HG03066 (cell line): ENCODE measurements around the gene TEAD2.

ENCODE experiments used
- ATAC-seq: cut with Tn5 transposase; IDR thresholded peaks from one replicate; pipeline ENCODE4 v1.9.1; 2021; ENCODE audit warnings: low read depth; ENCODE audit not compliant: unreplicated experiment

TEAD2 gene

GRCh38 chr19:49362048-49362928, at the start of gene TEAD2:
Gene TEAD2, minus strand, starts transcription at chr19:49362416. Its CDS starts 2,341 bp downstream, at chr19:49360075.
- ATAC-seq = no peak

DNA sequence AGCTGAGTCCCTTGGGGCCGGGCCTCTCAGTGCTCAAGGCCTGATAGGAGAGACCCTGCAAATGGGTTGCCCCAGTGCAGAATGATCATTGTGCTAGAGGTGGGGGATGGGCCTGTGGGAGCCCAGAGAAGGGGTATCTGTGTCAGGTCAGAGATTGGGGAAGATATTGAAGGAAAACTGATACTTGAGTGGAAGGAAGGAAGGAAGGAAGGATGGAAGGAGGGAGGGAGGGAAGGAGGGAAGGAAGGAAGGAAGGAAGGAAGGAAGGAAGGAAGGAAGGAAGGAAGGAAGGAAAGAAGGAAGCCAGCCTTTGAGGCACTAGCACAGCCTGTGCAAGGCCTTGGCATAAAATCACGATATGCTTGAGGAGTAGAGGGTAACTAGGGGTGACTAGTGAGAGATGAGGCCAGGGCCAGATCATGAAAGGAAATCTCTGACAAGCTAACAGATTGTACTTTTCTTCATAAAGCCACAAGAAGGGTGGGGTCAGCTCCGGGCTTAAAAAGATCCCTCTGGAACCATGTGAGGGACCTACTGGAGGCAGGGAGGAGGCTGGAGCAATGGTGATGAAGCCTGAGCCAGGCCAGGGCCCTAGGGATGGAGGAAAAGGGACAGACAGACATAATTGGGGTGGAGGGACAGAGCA, 49.6 kb upstream of the TEAD2 start:
- ATAC-seq = no peak

DNA sequence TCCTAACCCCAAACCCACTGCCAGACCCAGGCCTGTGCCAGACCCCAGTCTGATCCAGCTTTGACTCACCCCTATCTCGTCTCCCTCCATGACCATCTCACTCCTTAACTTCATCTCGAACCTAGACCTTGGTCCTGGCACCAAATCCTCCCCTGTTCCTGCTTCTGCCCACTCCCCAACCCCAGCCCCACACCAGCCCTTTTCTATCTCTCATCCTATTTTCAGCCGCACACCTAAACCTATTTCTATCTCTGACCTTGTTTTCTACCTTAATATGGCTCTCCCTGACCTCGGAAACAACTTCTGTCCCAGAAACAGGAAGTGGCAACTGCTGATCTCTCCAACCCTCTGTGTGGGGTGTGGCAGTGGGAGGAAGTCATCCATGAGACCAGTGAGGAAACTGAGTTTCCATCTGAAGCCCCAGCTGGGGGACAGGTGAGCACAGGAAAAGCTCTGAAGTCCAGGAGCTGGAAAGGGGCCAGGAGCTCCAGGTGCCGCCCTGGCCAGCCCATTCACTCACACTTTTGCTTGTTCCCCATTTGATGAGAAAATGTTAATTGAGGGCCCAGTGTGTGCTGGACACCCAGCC, 47.3 kb upstream of the TEAD2 start:
- no peak for ATAC-seq

DNA sequence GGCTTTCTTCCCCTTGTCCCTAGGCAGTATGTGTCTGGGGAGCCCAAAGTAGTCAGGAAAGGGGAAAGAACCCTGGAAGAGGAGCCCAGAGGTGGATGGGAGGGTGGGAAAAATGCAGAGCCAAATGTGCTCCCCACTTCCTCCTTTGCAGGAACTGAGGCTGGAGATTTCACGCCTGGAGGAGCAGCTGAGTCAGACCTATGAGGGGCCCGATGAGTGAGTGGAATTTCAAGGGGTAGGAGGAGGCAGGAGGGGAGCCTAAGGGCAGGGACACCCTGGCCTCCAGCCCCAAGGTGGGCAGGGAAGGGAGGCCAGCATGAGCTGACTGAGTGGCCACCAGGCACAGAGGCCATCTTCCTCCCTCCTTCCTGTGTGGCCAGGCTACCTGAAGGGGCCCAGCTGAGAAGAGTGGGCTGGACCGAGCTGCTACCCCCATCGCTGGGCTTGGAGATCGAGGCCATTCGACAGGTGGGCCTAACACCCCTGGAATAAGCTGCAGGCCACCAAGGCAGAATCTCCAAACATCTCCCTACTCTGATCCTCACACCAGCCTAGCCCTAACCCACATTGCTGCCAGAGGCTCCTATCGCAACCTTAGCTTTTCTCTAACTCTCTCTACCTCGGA, 46.7 kb upstream of the TEAD2 start:
- no peak for ATAC-seq

GRCh38 chr19:49407482-49408015, 45.3 kb upstream of the TEAD2 start:
- ATAC-seq = no peak

DNA sequence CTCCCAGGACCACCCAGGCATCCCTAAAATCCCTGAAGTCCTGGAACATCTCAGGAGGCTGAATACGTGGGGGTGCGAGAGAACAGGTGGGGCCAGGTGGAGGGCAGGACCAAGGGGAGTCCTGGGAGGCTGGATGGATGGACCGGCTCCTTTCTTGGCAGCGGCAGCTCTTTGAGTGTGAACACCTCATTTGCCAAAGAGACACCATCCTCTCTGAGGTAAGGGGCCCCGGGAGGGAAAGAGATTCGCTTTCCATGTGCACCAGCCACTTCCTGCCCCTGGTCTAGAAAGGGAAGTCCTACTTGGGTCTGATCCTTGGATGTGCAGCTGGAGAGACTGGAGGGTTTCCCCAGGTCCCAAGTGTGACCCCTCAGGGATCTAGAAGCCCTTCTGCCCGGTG, 44.9 kb upstream of the TEAD2 start:
- no peak for ATAC-seq

DNA sequence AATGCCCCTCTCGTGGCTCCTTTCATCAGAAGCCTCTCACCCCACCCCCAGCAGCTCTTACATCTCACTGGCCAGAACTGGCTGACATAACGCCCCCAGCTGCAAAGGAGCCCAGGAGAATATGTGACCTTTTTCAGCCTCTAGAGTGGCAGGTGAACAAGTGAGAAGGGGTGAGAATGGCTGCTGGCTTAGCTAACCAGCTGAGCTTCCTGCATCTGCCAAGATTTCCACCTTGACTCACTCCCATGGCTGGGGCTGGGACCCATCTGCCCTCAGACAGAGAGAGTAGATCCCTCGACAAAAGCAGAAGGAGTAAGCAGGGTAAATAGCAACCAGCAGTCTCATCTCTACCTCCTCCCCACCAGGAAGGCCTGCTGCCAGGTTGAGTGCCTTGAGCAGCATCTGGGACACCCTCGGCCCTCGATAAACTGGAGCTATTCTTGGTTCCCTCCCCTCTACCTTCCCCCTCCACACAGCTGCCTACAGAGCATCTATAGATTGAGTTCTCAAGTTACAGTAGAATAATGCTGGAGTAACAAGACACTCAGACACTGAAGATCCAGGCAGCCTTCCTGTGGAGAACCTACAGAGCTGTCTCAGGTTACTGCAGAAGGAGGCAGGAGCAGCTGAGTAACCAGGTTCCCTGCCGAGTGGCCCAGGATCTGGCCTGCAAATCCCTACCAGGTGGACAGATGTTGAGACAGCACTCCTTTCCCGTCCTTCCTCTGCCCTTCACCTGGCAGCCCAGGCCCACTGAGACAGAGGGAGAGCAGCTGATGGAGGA, 41.4 kb upstream of the TEAD2 start:
- no peak for ATAC-seq

GRCh38 chr19:49400029-49400428, 37.8 kb upstream of the TEAD2 start:
- ATAC-seq = no peak

DNA sequence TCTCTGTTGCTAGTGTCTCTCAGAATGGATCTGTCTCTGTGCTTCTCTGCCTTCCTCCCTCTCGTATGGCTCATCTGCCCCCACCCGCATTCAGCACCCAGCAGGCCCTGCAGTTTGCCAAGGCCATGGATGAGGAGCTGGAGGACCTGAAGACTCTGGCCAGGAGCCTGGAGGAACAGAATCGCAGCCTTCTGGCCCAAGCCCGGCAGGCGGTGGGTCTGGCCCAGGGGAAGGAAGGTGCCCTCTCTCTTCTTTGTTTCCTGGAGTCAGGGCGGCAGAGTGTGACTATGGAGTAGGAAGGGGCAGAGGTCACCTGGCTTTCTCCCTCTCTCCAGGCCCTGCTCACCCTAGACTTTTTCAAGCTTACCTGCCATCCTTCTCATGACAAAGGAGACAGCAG, 36.7 kb upstream of the TEAD2 start:
- ATAC-seq = no peak

DNA sequence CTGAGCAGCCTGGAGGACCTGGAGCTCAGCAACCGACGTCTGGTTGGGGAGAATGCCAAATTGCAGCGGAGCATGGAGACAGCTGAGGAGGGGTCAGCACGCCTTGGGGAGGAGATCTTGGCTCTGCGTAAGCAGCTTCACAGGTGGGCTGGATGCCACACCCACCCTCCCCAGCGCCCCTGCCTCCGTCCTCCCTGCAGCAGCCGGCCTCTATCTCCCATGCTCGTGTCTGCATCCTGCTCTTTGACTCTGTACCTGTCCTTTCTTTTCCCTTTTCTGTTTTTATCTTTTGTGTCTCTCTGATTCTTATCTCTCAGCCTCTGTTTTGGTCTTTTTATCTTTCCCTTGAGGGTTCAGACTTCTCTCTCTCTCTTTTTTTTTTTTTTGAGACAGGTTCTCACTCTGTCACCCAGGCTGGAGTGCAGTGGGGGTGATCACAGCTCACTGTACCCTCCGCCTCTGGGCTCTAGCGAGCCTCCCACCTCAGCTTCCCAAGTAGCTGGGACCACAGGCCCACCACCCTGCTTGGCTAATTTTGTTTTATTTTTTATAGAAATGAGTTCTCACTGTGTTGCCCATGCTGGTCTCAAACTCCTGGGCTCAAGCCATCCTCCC, 35.9 kb upstream of the TEAD2 start:
- no peak for ATAC-seq

GRCh38 chr19:49396738-49397505, 34.7 kb upstream of the TEAD2 start:
- no peak for ATAC-seq

GRCh38 chr19:49395581-49396407, 33.6 kb upstream of the TEAD2 start:
- ATAC-seq = no peak

DNA sequence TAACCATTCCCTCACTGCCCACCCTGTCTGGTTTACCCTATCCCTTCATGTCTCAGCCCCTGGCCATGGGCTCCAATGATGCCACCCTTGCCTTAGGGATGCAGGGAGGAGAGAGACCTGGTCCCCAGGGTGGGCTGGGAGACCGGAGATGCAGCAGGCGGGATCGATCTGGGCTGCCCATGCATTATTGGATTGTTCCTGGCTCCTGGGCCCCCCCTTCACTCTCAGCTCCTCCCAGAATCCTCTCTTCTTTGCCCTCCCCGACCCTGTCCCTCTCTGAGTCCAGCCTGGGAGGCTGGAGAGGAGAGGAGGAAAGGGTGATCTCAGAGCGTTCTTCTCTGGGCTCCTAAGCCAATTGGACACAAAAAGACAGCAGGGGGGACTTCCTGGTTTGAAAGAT, 31.7 kb upstream of the TEAD2 start:
- ATAC-seq = no peak

GRCh38 chr19:49391581-49392399, 29.6 kb upstream of the TEAD2 start:
- no peak for ATAC-seq

- ATAC-seq = no peak
These were observed 28.7 kb upstream of the TEAD2 start for GRCh38 chr19:49390929-49391359.

DNA sequence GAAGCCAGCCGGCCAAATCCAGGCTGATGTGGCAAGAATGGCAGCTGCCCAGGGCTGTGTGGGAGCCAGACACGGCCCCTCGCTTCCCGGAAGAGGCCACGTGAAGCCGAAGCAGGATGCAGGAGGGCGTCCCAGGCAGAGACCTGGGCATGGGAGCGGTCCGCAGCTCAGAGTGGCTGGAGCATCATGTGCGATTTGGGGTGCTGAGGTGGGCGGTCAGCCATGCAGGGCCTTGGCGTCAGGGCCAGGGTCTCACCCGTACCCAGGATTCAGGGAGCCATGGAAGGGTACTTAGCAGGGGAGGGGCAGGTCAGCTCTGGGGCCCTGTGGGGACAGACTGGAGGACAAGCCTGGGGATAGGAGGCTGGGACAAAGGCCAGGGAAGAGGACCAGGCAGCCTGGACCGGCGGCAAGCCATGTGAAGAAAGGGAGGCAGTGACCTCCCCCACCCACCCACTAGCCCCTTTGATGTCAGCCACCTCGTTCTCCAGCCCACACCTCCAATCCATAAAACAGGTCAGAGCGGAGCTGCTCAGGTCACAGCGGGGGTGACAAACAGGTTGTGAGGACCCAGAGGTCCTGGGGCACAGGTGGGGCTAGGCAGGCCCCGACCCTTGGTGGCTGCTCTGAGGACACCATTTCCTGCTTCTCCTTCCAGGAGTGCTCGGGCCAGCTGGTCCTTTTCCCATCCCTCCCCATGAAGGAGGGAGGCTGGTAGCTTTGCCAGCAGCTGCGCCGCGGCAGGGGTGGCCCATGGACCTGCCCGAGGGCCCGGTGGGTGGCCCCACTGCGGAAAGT, 28.1 kb upstream of the TEAD2 start:
- ATAC-seq = no peak
